HFFc6 (cell line): Measurements from ENCODE around the gene MED14. TPM values are rescaled to one million over a fixed set of nuclear protein-coding genes. Genes with fewer than 3 reads are reported as not detected.

ENCODE experiments used
- DNase-seq: peaks from one replicate; pipeline ENCODE4 v3.0.0-alpha.2; 2018
- H3K27ac Mint-ChIP-seq: 2 replicates; pipeline ENCODE4 v1.8.0; 2020; ENCODE audit warnings: mild to moderate bottlenecking, mixed read lengths
- H3K27me3 Mint-ChIP-seq: 2 replicates; pipeline ENCODE4 v1.8.0; 2021; ENCODE audit warnings: mild to moderate bottlenecking, moderate library complexity, mixed read lengths; ENCODE audit not compliant: insufficient read depth
- H3K36me3 Mint-ChIP-seq: 2 replicates; pipeline ENCODE4 v1.8.0; 2021; ENCODE audit warnings: low read depth, mixed read lengths
- H3K4me1 Mint-ChIP-seq: 2 replicates; pipeline ENCODE4 v1.8.0; 2020; ENCODE audit warnings: low read depth, mixed read lengths
- H3K4me3 Mint-ChIP-seq: 2 replicates; pipeline ENCODE4 v1.8.0; 2020; ENCODE audit warnings: mild to moderate bottlenecking, moderate library complexity, mixed read lengths
- H3K9me3 Mint-ChIP-seq: 2 replicates; pipeline ENCODE4 v1.8.0; 2020; ENCODE audit warnings: mild to moderate bottlenecking, mixed read lengths
- total RNA-seq, 6 experiments: library from RNA; stranded (reverse); fragmentation: NEBNext Ultra II Directional; extraction: Animal tissue kit (Norgen Biotek cat#: 25700); gene quantifications; 2 replicates in 1 of 6; 3 replicates in 5 of 6; pipeline ENCODE4 v1.2.3, GENCODE V29; 2021
- TF ChIP-seq, protein P1 (sequence below): fragments of 200-600 bp; sonication (generic); IDR thresholded peaks from 2 replicates; pipeline ENCODE4 v1.5.0; 2021; ENCODE audit warnings: antibody characterized with exemption, mild to moderate bottlenecking

The MED14 gene
- total RNA-seq, 6 experiments from 2014 or later = 29.0 to 40.5 (median 38.2) TPM

DNA sequence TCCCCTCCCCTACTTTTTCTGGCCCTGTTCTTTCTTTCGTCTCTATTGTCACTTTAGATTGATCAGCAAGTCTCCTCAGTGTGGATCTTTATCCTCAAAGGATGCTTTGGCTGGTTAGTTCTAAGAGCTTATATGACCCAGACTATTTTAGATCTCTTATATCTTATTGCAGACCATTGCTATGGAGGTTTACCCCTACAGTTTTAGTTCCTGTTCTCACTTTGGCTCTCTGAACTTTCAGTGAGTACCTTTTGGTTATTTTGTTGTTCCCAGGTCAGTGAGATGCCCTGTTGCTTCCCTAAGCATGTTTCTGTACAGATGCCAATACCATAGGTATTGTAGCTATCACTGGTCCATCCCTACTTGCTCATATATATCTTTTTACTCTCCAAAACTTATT is 24.0 kb upstream of the MED14 start:
- DNase-seq = no peak
- Mint-ChIP-seq H3K27ac (no peak overlapping the region), H3K4me1 (no peaks in the 10 kb centered on the region), H3K9me3 (no peaks in the 10 kb centered on the region), H3K36me3 (no peaks in the 10 kb centered on the region), H3K27me3 (peaks cover 2% of the 10 kb centered on the region; the same call in 1 of the 2 replicates), H3K4me3 (no peak overlapping the region)
- TF ChIP-seq, protein P1, sequence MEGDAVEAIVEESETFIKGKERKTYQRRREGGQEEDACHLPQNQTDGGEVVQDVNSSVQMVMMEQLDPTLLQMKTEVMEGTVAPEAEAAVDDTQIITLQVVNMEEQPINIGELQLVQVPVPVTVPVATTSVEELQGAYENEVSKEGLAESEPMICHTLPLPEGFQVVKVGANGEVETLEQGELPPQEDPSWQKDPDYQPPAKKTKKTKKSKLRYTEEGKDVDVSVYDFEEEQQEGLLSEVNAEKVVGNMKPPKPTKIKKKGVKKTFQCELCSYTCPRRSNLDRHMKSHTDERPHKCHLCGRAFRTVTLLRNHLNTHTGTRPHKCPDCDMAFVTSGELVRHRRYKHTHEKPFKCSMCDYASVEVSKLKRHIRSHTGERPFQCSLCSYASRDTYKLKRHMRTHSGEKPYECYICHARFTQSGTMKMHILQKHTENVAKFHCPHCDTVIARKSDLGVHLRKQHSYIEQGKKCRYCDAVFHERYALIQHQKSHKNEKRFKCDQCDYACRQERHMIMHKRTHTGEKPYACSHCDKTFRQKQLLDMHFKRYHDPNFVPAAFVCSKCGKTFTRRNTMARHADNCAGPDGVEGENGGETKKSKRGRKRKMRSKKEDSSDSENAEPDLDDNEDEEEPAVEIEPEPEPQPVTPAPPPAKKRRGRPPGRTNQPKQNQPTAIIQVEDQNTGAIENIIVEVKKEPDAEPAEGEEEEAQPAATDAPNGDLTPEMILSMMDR = no peak

DNA sequence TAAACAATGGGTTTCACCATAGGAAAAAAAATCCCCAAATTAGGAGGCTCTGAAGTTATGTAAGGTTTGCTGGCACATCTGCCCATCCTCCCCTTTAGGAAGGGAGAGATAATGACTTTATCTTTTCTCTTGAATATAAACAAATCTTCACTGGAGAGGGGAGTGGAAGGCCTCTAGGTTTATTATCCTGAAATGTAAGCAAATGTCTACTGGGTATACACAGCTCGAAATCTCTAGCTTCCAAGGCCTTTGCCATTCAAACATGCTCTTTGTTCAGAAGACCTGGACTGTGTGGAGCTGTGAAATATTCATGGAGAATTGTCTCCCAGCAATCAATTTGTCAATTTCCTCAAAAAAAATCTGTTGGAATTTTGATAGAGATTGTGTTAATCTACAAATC is 21.7 kb upstream of the MED14 start:
- Mint-ChIP-seq H3K36me3 (peaks cover 5% of the 10 kb centered on the region; the same call in 1 of the 2 replicates), H3K4me3 (no peak overlapping the region), H3K27ac (no peak overlapping the region), H3K27me3 (peaks cover 4% of the 10 kb centered on the region; the same call in 1 of the 2 replicates), H3K4me1 (no peaks in the 10 kb centered on the region), H3K9me3 (no peaks in the 10 kb centered on the region; the same call in 1 of the 2 replicates)
- DNase-seq = no peak
- TF ChIP-seq, protein P1 = no peak

DNA sequence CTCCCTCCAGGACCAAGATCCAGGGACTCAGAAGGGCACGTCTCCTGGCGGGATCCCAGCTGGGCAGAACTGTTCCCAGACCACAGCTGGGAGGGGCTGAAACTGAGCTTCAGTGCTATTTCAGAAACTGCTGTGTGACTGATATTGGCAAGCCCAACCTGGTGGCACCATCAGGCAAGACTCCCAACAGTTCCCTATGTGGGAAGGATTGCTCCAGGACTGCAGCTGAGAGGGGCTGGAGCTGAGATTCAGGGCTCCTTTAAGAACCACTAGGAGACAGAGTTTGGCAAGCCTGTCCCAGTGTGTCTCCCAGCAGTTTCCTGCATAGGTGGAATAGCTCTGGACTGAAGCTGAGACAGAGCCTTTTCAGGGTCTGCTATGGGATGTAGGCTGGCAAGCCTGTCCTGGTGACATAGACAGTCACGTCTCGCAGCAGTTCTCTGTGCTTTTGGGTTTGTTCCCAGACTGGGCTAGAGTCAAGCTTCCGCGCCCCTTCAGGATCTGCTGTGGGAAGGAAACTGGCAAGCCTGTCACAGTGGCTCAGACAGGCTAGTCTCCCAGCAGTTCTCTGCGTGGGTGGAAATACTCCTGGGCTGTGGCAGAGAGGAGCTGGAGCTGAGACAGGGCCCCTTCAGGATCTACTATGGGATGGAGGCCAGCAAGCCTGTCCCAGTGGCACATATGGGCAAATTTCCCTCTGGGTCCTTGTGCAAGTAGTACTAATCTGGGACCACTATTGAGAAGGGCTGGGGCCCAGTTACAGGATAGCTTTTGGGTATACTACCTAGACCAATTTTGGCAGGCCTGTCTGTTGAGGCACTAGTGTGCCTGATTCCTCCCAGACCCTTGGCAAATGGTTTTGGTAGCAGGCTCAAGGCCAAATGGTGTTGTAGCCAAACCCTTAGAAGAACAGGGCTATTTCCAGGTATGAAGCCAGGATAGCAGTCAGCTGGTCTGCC is 20.2 kb upstream of the MED14 start:
- DNase-seq = no peak
- Mint-ChIP-seq H3K9me3 (no peaks in the 10 kb centered on the region; the same call in 1 of the 2 replicates), H3K27ac (peak overlapping the region; percentile 18; the same call in 1 of the 2 replicates), H3K4me1 (no peaks in the 10 kb centered on the region), H3K27me3 (peaks cover 4% of the 10 kb centered on the region; the same call in 1 of the 2 replicates), H3K36me3 (peaks cover 5% of the 10 kb centered on the region; the same call in 1 of the 2 replicates), H3K4me3 (no peak overlapping the region)
- TF ChIP-seq, protein P1 = no peak

GRCh38 chrX:40749681-40750494 is 14.5 kb upstream of the MED14 start:
- TF ChIP-seq, protein P1 = no peak
- no peak overlapping the region for H3K27ac Mint-ChIP-seq
- no peaks in the 10 kb centered on the region; the same call in 1 of the 2 replicates for H3K4me1 Mint-ChIP-seq
- peaks cover 5% of the 10 kb centered on the region; the same call in 1 of the 2 replicates for H3K36me3 Mint-ChIP-seq
- DNase-seq = no peak
- H3K27me3 Mint-ChIP-seq = peaks cover 5% of the 10 kb centered on the region; the same call in 1 of the 2 replicates
- no peaks in the 10 kb centered on the region; the same call in 1 of the 2 replicates for H3K9me3 Mint-ChIP-seq
- no peak overlapping the region; the same call in 1 of the 2 replicates for H3K4me3 Mint-ChIP-seq

DNA sequence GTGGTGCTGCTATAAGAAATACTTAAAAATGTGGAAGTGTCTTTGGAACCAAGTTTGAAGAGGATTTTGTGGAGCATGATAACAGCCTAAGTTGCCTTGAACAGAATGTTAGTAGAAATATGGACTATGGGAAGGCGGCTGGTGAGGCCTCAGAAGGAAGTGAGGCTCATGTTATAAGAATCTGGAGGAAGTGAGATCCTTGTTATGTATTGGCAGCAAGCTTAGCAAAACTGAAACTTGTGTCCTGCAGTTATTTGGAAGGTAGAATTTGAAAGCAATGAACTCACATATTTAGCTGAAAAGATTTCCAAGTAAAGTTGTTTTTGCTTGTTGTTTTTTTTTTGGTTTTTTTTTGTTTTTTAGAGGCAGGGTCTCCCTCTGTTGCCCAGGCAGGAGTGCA is 13.6 kb upstream of the MED14 start:
- Mint-ChIP-seq H3K27ac (no peak overlapping the region), H3K36me3 (peaks cover 5% of the 10 kb centered on the region; the same call in 1 of the 2 replicates), H3K27me3 (peaks cover 6% of the 10 kb centered on the region), H3K4me3 (no peak overlapping the region), H3K9me3 (no peaks in the 10 kb centered on the region; the same call in 1 of the 2 replicates), H3K4me1 (no peaks in the 10 kb centered on the region; the same call in 1 of the 2 replicates)
- TF ChIP-seq, protein P1 = no peak
- DNase-seq = no peak
